ENCODE results near the gene FBXO24. TPM values are rescaled to one million over a fixed set of nuclear protein-coding genes. Genes with fewer than 3 reads are reported as not detected.

The FBXO24 gene
- total RNA-seq, 4 donors from 2014 or later, result 2.9 to 4.9 TPM; not detected in 2

GRCh38 chr7:100578246-100579183 is 7.6 kb upstream of the FBXO24 start:
- TF ChIP-seq CTCF (IDR thresholded peaks at IDR 0.05), result no peak
- no peak for TF ChIP-seq POLR2A (IDR thresholded peaks at IDR 0.05)
- H3K9me3 ChIP-seq, result no peaks in the 10 kb centered on the region
- no peaks in the 10 kb centered on the region for H3K36me3 ChIP-seq
- no peak overlapping the region for H3K27ac ChIP-seq
- DNase-seq, result no peak
- H3K4me3 ChIP-seq, result no peak overlapping the region
- peaks cover 0 to 7% of the 10 kb centered on the region in 2 donors for H3K4me1 ChIP-seq
- H3K27me3 ChIP-seq, result no peaks in the 10 kb centered on the region
- intact Hi-C loops (cut with DNase I; ENCODE audit: low total_unique reads), result no loop called here

- peaks cover 6 to 23% of the 10 kb centered on the region in 2 donors for H3K4me1 ChIP-seq
- intact Hi-C loops (cut with DNase I; ENCODE audit: low total_unique reads), result loop anchor here (10.0 kb wide), 1 partner anchor 94 kb away; the partner anchor contains the start of gene GNB2
- H3K36me3 ChIP-seq, result no peaks in the 10 kb centered on the region
- DNase-seq, result no peak
- TF ChIP-seq POLR2A (IDR thresholded peaks at IDR 0.05), result no peak
- TF ChIP-seq CTCF (IDR thresholded peaks at IDR 0.05), result no peak
- H3K27me3 ChIP-seq, result no peaks in the 10 kb centered on the region
- no peaks in the 10 kb centered on the region for H3K9me3 ChIP-seq
- H3K4me3 ChIP-seq, result no peak overlapping the region
- no peak overlapping the region for H3K27ac ChIP-seq
Measured at GRCh38 chr7:100580466-100581283, 5.5 kb upstream of the FBXO24 start.

- no peak for TF ChIP-seq POLR2A (IDR thresholded peaks at IDR 0.05)
- Histone ChIP-seq H3K4me3 (no peak overlapping the region), H3K27ac (no peak overlapping the region), H3K36me3 (no peaks in the 10 kb centered on the region), H3K9me3 (no peaks in the 10 kb centered on the region), H3K4me1 (peaks cover 6 to 23% of the 10 kb centered on the region in 2 donors), H3K27me3 (no peaks in the 10 kb centered on the region)
- intact Hi-C loops (cut with DNase I; ENCODE audit: low total_unique reads), result loop anchor here (10.0 kb wide), 1 partner anchor 93 kb away; the partner anchor contains the start of gene GNB2
- DNase-seq, result no peak
Measured at GRCh38 chr7:100582041-100582579, 4.0 kb upstream of the FBXO24 start.

GRCh38 chr7:100582650-100583049 is 3.5 kb upstream of the FBXO24 start:
- H3K9me3 ChIP-seq, result no peaks in the 10 kb centered on the region
- H3K4me1 ChIP-seq, result peaks cover 6 to 23% of the 10 kb centered on the region in 2 donors
- H3K27me3 ChIP-seq, result no peaks in the 10 kb centered on the region
- TF ChIP-seq POLR2A (IDR thresholded peaks at IDR 0.05), result no peak
- TF ChIP-seq CTCF (IDR thresholded peaks at IDR 0.05), result no peak
- no peaks in the 10 kb centered on the region for H3K36me3 ChIP-seq
- no peak overlapping the region for H3K4me3 ChIP-seq
- peak overlapping the region; percentile 27 to 91 for H3K27ac ChIP-seq
- intact Hi-C loops (cut with DNase I; ENCODE audit: low total_unique reads), result loop anchor here (10.0 kb wide), 1 partner anchor 92 kb away; the partner anchor contains the start of gene GNB2
- DNase-seq, result no peak
